ENCODE results near the gene TRIM15.

The TRIM15 gene

DNA sequence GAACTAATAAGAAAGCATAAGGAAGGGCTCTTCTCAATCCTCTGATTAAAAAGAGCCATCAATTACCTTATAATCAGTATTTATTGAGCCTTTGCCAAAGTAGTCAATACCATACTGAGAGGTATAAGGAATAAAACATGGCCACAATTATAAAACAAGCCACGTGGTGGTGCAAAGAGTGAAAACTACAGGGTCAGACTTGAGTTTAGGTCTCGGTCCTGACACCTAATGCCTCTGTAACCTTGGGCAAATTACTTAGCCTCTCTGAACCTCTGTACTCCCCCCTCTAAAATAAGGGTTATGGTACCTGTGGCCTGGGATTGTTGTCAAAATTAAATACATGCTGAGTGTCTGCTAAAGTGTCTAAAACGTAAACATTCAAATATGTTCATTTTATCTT, 14.1 kb upstream of the TRIM15 start:
- TF ChIP-seq, protein P1, sequence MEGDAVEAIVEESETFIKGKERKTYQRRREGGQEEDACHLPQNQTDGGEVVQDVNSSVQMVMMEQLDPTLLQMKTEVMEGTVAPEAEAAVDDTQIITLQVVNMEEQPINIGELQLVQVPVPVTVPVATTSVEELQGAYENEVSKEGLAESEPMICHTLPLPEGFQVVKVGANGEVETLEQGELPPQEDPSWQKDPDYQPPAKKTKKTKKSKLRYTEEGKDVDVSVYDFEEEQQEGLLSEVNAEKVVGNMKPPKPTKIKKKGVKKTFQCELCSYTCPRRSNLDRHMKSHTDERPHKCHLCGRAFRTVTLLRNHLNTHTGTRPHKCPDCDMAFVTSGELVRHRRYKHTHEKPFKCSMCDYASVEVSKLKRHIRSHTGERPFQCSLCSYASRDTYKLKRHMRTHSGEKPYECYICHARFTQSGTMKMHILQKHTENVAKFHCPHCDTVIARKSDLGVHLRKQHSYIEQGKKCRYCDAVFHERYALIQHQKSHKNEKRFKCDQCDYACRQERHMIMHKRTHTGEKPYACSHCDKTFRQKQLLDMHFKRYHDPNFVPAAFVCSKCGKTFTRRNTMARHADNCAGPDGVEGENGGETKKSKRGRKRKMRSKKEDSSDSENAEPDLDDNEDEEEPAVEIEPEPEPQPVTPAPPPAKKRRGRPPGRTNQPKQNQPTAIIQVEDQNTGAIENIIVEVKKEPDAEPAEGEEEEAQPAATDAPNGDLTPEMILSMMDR (IDR thresholded peaks at IDR 0.05; ENCODE audit: insufficient read depth, low read length, poor library complexity, severe bottlenecking): no peak
- TF ChIP-seq EZH2phosphoT487 (conservative IDR thresholded peaks at IDR 0.05; ENCODE audit: low read length): no peak
- Histone ChIP-seq H3K9me2 (replicated peaks; ENCODE audit: insufficient read depth, low read length) (no peaks in the 10 kb centered on the region), H3K4me2 (ENCODE audit: low read depth, low read length, poor library complexity, severe bottlenecking) (no peak overlapping the region), H3K36me3 (ENCODE audit: low read length) (no peaks in the 10 kb centered on the region), H4K20me1 (ENCODE audit: low read depth, low read length) (no peaks in the 10 kb centered on the region), H3K4me3 (ENCODE audit: insufficient read depth, low read length, poor library complexity, severe bottlenecking) (no peak overlapping the region), H3K27ac (ENCODE audit: low read depth, low read length) (no peak overlapping the region), H3F3A (ENCODE audit: insufficient read depth) (no peaks in the 10 kb centered on the region), H3K79me2 (ENCODE audit: insufficient read depth, low read length) (no peaks in the 10 kb centered on the region), H3K9ac (ENCODE audit: low read length) (no peak overlapping the region), H3K27me3 (ENCODE audit: low read length) (0 out of 2 replicates have a peak, but pooled peaks cover 4% of the 10 kb centered on the region), H3K9me3 (ENCODE audit: insufficient read depth, low read length) (no peaks in the 10 kb centered on the region), H2AFZ (ENCODE audit: low read depth, low read length, severe bottlenecking) (no peak overlapping the region)

DNA sequence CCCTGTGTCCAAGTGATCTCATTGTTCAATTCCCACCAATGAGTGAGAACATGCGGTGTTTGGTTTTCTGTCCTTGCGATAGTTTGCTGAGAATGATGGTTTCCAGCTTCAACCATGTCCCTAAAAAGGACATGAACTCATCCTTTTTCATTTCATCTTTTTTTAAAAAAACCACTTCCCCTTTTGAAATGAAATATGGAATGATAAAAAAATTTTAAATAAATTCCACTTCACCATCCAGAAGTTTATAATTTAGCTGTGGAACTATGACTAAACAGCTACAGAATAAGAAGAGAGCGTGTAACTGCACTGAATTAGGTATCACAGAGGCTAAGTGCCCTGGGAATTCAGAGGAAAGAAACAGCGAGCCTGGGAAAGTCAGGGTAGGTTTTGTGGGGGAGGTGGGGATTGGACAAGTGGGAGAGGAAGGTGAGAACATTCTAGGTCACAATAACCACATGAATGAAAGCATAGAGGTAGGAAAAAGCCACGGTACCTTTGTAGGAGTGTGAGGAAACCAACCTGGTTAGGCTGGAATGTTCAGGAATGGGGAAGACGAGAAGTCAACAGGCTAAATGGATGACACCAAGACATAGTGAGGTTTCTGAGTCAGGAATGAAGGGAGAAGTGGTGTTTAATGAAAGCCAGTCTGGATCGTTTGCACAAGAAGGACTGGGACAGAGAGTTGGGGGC, 13.3 kb upstream of the TRIM15 start:
- Histone ChIP-seq H3K27ac (ENCODE audit: low read depth, low read length) (no peak overlapping the region), H3K9me2 (replicated peaks; ENCODE audit: insufficient read depth, low read length) (no peaks in the 10 kb centered on the region)

DNA sequence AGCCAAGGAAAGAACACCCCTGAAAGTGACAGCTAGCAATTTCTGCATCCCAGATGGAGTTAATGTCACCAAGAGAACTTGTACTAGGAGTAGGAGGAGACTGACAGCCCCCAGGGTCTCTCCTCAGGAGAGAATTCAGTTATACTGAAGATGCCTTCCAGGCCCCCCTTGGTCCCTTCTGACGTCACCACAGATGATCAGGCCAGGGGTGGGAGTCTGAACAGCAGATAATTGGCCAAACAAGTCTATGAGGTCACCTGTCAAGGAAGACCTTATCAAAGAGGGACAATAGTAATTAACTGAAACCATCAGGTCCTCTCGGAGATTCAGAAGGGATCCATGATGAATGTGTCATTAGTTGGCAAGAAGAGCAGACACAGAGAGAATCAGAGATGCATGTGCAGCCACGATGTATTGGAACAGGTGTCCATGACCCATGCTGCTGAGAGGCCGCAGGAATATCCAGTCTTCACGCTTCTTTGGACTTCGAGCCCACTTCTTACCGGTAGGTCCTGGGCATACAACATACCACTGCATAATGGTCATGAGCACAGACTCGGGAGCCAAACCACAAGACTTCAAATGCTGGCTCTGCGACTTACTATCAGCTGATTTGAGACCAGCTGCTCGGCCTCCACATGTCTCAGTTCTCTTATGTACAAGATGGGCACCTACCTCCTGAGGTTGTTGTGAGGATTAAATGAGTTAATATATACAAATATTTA, 12.5 kb upstream of the TRIM15 start:
- Histone ChIP-seq H3F3A (ENCODE audit: insufficient read depth) (no peaks in the 10 kb centered on the region), H3K79me2 (ENCODE audit: insufficient read depth, low read length) (no peaks in the 10 kb centered on the region), H3K27me3 (ENCODE audit: low read length) (no peaks in the 10 kb centered on the region), H3K4me2 (ENCODE audit: low read depth, low read length, poor library complexity, severe bottlenecking) (no peak overlapping the region), H3K4me3 (ENCODE audit: insufficient read depth, low read length, poor library complexity, severe bottlenecking) (no peak overlapping the region), H3K9me2 (replicated peaks; ENCODE audit: insufficient read depth, low read length) (no peaks in the 10 kb centered on the region), H2AFZ (ENCODE audit: low read depth, low read length, severe bottlenecking) (no peak overlapping the region), H3K36me3 (ENCODE audit: low read length) (no peaks in the 10 kb centered on the region), H4K20me1 (ENCODE audit: low read depth, low read length) (no peaks in the 10 kb centered on the region), H3K9me3 (ENCODE audit: insufficient read depth, low read length) (no peaks in the 10 kb centered on the region), H3K9ac (ENCODE audit: low read length) (no peak overlapping the region), H3K27ac (ENCODE audit: low read depth, low read length) (no peak overlapping the region)
- TF ChIP-seq, protein P1 (IDR thresholded peaks at IDR 0.05; ENCODE audit: insufficient read depth, low read length, poor library complexity, severe bottlenecking): no peak
- TF ChIP-seq EZH2phosphoT487 (conservative IDR thresholded peaks at IDR 0.05; ENCODE audit: low read length): no peak

More for the DNA sequence above, 13.3 kb upstream of the TRIM15 start:
- H3K4me2 ChIP-seq (ENCODE audit: low read depth, low read length, poor library complexity, severe bottlenecking): no peak overlapping the region
- H3K9ac ChIP-seq (ENCODE audit: low read length): no peak overlapping the region
- H4K20me1 ChIP-seq (ENCODE audit: low read depth, low read length): no peaks in the 10 kb centered on the region
- TF ChIP-seq EZH2phosphoT487 (conservative IDR thresholded peaks at IDR 0.05; ENCODE audit: low read length): no peak
- TF ChIP-seq, protein P1 (IDR thresholded peaks at IDR 0.05; ENCODE audit: insufficient read depth, low read length, poor library complexity, severe bottlenecking): no peak
- H3F3A ChIP-seq (ENCODE audit: insufficient read depth): no peaks in the 10 kb centered on the region
- no peaks in the 10 kb centered on the region for H3K27me3 ChIP-seq (ENCODE audit: low read length)
- H3K4me3 ChIP-seq (ENCODE audit: insufficient read depth, low read length, poor library complexity, severe bottlenecking): no peak overlapping the region
- H3K9me3 ChIP-seq (ENCODE audit: insufficient read depth, low read length): no peaks in the 10 kb centered on the region
- no peak overlapping the region for H2AFZ ChIP-seq (ENCODE audit: low read depth, low read length, severe bottlenecking)
- no peaks in the 10 kb centered on the region for H3K79me2 ChIP-seq (ENCODE audit: insufficient read depth, low read length)
- no peaks in the 10 kb centered on the region for H3K36me3 ChIP-seq (ENCODE audit: low read length)
